NT2/D1 (cell line): ENCODE results near the gene LYPLA2.

Experiments
- DNase-seq: peaks from one replicate; pipeline ENCODE4 v3.0.0-alpha.2; 2011; ENCODE audit warnings: low read depth, low spot score
- H3K27me3 ChIP-seq: 2 replicates; pipeline ENCODE4 v1.6.0; 2011; ENCODE audit warnings: mild to moderate bottlenecking; ENCODE audit not compliant: insufficient read length, insufficient read depth
- H3K36me3 ChIP-seq: 2 replicates; pipeline ENCODE4 v1.6.1; 2011; ENCODE audit warnings: mild to moderate bottlenecking, low read length, mixed read lengths; ENCODE audit not compliant: insufficient read depth, insufficient read length
- H3K4me1 ChIP-seq: 2 replicates; pipeline ENCODE4 v1.5.1; 2011; ENCODE audit not compliant: insufficient read depth, insufficient read length
- H3K4me3 ChIP-seq: 2 replicates; pipeline ENCODE4 v1.5.1; 2011; ENCODE audit warnings: low read depth; ENCODE audit not compliant: insufficient read length
- H3K9ac ChIP-seq: 2 replicates; pipeline ENCODE4 v1.6.0; 2011; ENCODE audit warnings: low read depth; ENCODE audit not compliant: insufficient read length
- H3K9me3 ChIP-seq: 2 replicates; pipeline ENCODE4 v1.5.1; 2011; ENCODE audit warnings: mild to moderate bottlenecking, low read length; ENCODE audit not compliant: insufficient read depth
- SUZ12 ChIP-seq: IDR thresholded peaks from 2 replicates; pipeline ENCODE4 v1.6.1; 2011; ENCODE audit not compliant: insufficient read length, insufficient read depth; ENCODE audit errors: extremely low read depth
- YY1 ChIP-seq: IDR thresholded peaks from 2 replicates; pipeline ENCODE4 v1.6.1; 2011; ENCODE audit not compliant: insufficient read length, insufficient read depth
- ZNF274 ChIP-seq: IDR thresholded peaks from 2 replicates; pipeline ENCODE4 v1.6.1; 2011; ENCODE audit warnings: mild to moderate bottlenecking, low read depth, low read length

Gene LYPLA2

GRCh38 chr1:23751050-23751814 lies 39.7 kb upstream of the LYPLA2 start:
- H3K36me3 ChIP-seq, result peaks cover 84% of the 10 kb centered on the region

GRCh38 chr1:23751815-23752200 lies 39.1 kb upstream of the LYPLA2 start:
- Histone ChIP-seq H3K27me3 (no peaks in the 10 kb centered on the region), H3K4me1 (no peaks in the 10 kb centered on the region), H3K36me3 (peaks cover 86% of the 10 kb centered on the region), H3K4me3 (no peak overlapping the region), H3K9ac (no peak overlapping the region), H3K9me3 (no peaks in the 10 kb centered on the region)
- no peak for TF ChIP-seq ZNF274
- no peak for DNase-seq

More at GRCh38 chr1:23751050-23751814, 39.7 kb upstream of the LYPLA2 start:
- DNase-seq, result peak; percentile 16
- TF ChIP-seq ZNF274 (no peak), YY1 (no peak), SUZ12 (no peak)
- Histone ChIP-seq H3K27me3 (no peaks in the 10 kb centered on the region), H3K9ac (no peak overlapping the region), H3K9me3 (no peaks in the 10 kb centered on the region), H3K4me1 (no peaks in the 10 kb centered on the region), H3K4me3 (no peak overlapping the region)

- Histone ChIP-seq H3K9me3 (no peaks in the 10 kb centered on the region), H3K4me1 (no peaks in the 10 kb centered on the region), H3K27me3 (no peaks in the 10 kb centered on the region), H3K9ac (no peak overlapping the region), H3K4me3 (no peak overlapping the region), H3K36me3 (peaks cover 84% of the 10 kb centered on the region)
- no peak for TF ChIP-seq ZNF274
- TF ChIP-seq YY1, result no peak
- no peak for TF ChIP-seq SUZ12
- no peak for DNase-seq
Measured at GRCh38 chr1:23752909-23753308, 38.0 kb upstream of the LYPLA2 start.

- H3K36me3 ChIP-seq, result peaks cover 91% of the 10 kb centered on the region
- no peak overlapping the region for H3K4me3 ChIP-seq
- no peak for DNase-seq
- H3K27me3 ChIP-seq, result no peaks in the 10 kb centered on the region
- H3K4me1 ChIP-seq, result peaks cover 3% of the 10 kb centered on the region
- no peaks in the 10 kb centered on the region for H3K9me3 ChIP-seq
- TF ChIP-seq YY1 (no peak), SUZ12 (no peak), ZNF274 (no peak)
- no peak overlapping the region for H3K9ac ChIP-seq
Measured at GRCh38 chr1:23756676-23757075, 34.3 kb upstream of the LYPLA2 start.

GRCh38 chr1:23757812-23758211 lies 33.1 kb upstream of the LYPLA2 start:
- no peaks in the 10 kb centered on the region for H3K27me3 ChIP-seq
- no peak overlapping the region for H3K9ac ChIP-seq
- H3K36me3 ChIP-seq, result peaks cover 87% of the 10 kb centered on the region
- no peaks in the 10 kb centered on the region for H3K9me3 ChIP-seq
- peaks cover 3% of the 10 kb centered on the region for H3K4me1 ChIP-seq
- H3K4me3 ChIP-seq, result no peak overlapping the region
- DNase-seq, result no peak
- no peak for TF ChIP-seq YY1
- no peak for TF ChIP-seq ZNF274
- TF ChIP-seq SUZ12, result no peak

- Histone ChIP-seq H3K27me3 (no peaks in the 10 kb centered on the region), H3K4me1 (peaks cover 3% of the 10 kb centered on the region), H3K36me3 (peaks cover 76% of the 10 kb centered on the region), H3K9ac (no peak overlapping the region), H3K9me3 (no peaks in the 10 kb centered on the region), H3K4me3 (no peak overlapping the region)
- no peak for DNase-seq
- TF ChIP-seq SUZ12 (no peak), ZNF274 (no peak), YY1 (no peak)
Measured at GRCh38 chr1:23759277-23759676, 31.7 kb upstream of the LYPLA2 start.

- Histone ChIP-seq H3K27me3 (no peaks in the 10 kb centered on the region), H3K36me3 (peaks cover 53% of the 10 kb centered on the region), H3K9me3 (no peaks in the 10 kb centered on the region), H3K4me3 (no peak overlapping the region), H3K4me1 (peaks cover 3% of the 10 kb centered on the region), H3K9ac (no peak overlapping the region)
- DNase-seq, result no peak
- TF ChIP-seq SUZ12 (no peak), YY1 (no peak), ZNF274 (no peak)
Measured at GRCh38 chr1:23763041-23763577, 27.8 kb upstream of the LYPLA2 start.
